Endometrial microvascular endothelial cells (primary cell): ENCODE results near the gene PAPPA. TPM values are rescaled to one million over a fixed set of nuclear protein-coding genes. Genes with fewer than 3 reads are reported as not detected.

Source experiments
- in situ Hi-C: cut with HindIII; loops from 2 replicates; pipeline ENCODE4 v1.10.0; 2017; ENCODE audit warnings: low sequenced_read_pairs, low pct_unique_long_range_greater_than_20kb; ENCODE audit errors: inconsistent ontology term
- total RNA-seq: library from RNA; depleted of rRNA; stranded (reverse); fragments of >200 nt; gene quantifications from one replicate; pipeline ENCODE4 v1.2.3, GENCODE V29; 2015; ENCODE audit errors: inconsistent ontology term

The PAPPA gene
- total RNA-seq, 1 donor from 2014 or later: 0.65 TPM

DNA sequence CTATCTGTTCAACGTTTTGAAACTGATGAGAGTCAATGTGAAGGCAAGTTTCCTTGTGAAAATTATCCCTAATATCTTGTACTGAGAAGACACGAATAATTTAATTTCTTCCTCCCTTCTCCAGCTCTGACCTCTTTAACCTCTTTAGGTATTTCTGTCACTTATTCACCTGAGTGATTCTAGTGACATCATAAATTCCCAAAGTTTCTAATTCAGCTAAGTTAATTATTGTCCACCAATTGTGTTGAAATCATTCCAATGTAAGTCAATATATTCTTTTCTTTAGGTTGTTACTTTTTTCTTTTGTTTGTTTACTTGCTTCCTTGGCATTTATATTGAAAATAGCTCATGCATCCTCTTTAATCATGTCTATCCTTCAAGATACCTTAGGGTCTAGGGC lies 143.8 kb downstream of the PAPPA start:
- in situ Hi-C loops: no loop called here

DNA sequence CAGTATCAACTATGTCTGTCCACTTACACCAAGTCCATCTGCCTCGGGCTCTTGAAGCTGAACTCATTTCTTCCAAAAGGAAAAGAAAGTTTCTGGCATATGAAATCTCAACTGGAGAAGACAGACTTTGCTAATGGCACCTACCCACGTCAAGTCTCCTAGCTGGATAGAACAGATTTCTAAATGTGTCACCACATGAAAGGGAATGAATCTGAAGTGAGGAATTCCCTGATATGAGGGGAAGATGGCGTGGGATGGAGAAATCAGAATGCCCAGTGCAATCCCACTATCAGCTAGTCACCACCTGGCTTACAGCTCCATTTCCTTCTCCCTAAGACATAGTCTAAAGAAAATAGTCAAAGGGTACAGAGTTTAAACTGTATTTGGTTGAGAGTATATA lies 144.7 kb downstream of the PAPPA start:
- in situ Hi-C loops: no loop called here

DNA sequence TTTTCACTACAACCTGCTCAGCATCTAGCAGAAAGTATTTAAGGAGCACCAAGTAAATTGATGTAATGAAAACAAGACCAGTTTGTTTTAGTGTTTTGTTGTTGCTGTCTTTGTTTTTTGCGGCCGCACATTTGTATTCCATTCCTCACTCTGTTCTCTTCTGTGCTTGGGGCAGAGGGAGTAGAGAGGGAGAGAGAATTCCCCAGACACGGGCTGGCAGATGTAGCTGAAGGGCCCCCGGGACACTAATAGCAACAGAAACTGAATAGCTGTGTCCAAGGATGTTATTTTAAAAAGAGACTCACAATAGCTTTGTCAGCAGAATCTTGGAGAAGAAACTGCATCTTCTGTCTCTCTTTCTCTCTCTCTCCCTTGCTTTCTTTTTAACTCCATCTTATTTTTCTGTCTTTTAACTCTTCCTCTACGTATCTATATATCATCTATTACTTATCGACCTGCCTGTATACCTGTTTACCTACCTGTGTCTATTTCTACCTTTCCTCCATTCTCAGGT lies 145.3 kb downstream of the PAPPA start:
- in situ Hi-C loops: no loop called here

DNA sequence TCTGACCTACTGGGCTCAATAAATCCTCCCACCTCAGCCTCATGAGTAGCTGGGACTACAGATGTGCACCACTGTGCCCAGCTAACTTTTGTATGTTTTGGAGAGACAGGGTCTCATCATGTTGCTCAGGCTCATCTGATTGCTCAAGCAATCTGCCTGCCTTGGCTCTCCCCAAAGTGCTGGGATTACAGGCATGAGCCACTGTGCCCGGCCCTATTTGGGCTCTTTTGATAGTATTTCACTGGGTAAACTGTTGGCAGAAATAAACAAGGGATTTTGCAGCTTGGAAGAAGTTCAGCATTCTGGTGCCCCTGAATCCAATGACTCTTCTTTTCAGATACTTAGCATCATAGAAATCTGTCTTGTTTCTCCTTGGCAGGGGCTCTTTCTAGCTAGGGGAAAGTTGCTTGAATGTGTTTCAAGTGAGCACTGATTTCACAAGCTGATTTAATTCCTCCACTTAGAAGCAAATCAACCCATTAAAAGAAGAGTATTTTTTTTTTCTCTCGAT lies 146.8 kb downstream of the PAPPA start:
- in situ Hi-C loops: no loop called here

DNA sequence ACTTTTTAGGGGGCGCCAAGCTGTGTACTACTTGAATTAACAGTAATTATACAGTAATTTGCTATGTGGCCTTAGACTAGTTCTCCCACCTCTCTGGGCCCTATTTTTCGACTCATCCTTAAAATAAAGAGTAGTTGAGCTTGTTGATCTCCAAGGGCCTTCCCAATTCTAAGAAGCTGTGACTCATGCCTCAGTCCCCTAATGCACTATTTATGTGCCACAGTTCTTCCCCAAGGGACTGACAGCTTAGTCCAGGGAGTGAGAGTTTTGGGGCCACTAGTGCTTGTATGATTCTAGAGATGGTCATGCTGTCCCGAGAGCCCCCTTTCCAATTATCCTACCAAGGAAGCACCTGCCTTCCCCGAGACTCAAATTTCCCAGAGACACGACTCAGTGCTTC lies 149.7 kb downstream of the PAPPA start:
- in situ Hi-C loops: no loop called here

DNA sequence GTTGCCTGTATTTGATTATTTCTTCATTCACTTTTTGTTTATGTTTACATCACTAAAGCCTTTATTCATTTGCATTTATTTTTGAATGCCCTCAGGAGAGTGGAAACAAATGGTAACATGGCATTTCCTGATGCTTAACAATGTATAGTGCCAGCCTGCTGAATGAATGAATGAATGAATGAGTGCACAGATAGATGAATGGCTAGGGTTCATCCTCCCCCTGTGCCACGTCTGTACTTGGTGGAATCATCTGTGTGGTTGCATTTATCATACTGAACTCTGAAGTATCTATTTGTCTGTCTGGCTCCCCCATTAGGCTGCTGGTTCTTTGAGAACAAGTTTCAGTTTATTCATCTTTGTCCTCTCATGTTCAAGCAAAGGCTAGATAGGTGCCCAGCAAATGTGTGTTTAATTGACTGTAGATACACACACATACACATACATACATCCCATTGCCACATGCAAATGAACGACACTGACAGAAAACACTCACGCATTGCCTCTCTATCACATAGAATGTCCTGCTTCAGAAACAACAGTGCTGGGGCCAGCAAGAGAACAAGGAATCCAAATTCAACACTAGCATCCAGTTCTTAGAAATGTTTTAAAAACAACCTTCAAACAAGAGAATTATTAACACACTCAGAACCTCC lies 150.4 kb downstream of the PAPPA start:
- in situ Hi-C loops: no loop called here

DNA sequence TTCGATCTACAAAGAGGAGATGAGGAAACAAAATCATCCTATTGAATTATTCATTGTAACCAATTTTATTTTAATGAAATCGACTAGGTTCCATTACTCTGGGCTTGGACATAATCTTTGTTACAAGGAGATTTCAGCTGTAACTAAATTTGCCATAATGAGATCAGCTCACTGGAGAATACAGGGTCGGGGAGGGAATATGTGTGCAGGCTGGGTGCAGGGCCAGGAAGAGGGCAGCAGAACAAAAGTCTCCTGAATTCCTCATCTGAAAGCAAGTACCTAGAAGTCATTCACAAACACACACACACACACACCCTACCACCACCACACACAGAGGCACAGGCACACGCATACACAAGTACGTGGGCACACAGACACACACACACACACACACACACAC lies 151.2 kb downstream of the PAPPA start:
- in situ Hi-C loops: no loop called here

DNA sequence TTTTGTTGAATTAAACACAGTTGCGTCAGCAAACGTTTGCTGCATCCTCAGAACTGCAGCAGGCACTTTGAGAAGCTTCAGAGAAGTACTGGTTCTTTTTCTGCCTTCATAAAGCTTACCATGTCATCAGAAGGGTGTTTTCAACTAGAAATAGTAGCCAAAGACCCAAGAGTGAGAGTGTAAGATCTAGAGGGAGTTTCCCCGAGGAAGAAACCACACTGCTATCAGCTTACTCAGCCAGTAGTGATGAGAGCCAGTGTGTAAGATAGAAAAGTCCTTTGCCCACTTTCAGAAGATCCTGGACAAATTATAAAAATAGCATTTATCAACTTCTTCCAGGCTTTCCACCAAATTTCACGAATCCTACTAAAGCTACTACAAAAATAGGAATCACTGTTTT lies 154.5 kb downstream of the PAPPA start:
- in situ Hi-C loops: no loop called here

DNA sequence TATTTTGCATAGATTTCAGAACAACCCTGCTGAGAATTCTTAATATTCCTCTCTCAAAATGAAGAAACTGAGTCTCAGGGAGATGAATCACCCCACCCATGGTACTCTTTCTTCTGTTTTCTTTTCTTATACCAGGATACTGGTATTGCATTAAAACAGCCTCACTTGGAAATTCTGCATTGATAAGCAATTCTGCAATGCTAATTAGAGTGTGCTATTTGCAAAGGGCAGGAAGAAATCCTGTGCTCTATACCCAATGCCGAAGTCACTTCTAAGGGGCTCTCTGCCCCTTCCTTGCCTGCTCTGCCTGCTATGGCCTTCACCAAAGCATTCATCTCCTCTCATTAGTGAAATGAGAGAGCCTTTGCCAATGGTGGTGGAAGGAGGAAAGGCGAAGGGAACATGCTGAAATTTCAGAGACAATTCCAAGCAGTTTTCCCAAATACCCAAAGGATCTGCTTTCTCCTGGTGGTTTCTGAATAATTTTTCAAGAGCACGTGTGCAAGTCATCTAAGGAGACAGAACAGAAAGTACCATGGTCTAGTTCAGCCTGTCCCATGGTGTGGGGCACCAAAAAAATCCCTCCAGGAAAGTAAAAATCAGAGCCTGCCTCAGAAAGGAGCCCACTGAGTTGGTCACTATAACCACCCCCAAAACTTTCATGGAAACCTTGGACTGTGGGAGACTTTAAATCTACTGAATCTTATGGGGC lies 156.5 kb downstream of the PAPPA start:
- in situ Hi-C loops: no loop called here

DNA sequence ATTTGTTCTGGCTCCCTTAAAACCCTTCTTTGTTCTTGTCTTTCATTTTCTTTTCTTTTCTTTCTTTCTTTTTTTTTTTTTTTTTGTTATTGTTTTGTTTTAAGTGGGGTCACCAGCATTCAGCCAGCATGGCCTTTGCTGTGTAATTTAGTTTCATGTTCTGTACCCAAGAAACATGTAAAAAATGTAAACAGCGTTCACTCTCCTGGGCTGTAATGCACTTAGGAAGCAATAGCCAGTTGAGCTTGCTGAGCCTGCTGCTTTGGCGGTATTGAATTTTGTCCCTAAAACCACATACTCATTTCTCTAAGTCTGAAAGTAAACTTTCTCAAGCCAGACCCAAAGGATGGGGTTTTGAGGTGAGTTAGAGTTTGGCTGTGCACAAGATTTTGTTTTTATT lies 158.6 kb downstream of the PAPPA start:
- in situ Hi-C loops: no loop called here

DNA sequence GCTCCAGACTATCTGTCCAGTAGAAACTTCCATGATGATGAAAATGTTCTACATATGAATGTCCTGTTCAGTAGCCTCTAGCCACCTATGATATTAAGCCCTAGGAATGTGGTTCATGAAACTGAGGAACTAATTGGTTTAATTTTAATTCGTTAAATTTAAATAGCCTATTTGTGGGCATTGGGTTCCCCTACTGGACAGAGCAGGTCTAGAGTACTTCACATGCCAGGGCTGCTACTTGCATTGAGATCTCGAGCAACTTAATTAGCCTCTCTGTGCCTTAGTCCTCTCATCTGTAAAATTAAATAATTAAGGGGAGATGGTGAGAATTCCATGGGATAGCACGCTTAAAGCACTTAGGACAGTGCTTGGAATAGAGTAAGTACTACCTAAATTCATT lies 160.0 kb downstream of the PAPPA start:
- in situ Hi-C loops: no loop called here

DNA sequence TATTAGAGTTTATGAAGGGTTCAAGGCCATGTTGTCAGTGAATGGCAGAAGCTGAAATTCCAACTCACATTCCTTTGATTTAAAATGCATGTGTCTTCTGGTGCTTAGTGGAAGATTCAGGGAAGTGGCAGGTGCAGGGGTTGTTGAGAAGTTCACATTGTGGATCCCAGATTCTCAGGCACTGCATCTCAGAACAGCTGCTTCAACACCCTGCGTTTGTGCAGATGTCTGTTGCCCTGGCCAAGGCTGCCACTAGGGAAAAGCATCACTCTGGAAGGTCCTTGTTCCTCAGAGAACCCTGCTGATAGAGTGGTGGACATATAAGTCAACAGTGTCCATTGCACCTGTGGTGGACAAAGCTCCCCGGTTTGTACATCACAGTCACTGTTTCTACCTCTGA lies 162.7 kb downstream of the PAPPA start:
- in situ Hi-C loops: no loop called here

DNA sequence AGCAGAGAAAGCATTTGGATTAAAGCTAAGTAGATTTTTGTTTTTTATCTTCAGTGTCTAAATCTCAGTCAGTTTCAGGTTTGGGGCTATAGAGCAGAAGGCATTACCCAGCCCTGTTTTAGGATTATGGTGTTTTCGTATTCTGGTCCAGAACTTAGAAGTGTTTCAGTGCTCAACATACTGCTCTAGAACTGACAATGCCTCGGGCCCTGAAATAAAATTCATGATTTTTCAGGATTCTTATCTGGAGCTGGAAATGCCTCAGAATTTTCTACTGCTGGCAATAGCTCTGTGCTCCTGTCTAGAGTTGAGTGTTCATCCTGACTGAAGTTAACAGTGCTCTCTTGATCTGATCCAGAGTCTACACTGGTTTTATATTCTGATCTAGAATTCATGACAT lies 163.9 kb downstream of the PAPPA start:
- in situ Hi-C loops: no loop called here

DNA sequence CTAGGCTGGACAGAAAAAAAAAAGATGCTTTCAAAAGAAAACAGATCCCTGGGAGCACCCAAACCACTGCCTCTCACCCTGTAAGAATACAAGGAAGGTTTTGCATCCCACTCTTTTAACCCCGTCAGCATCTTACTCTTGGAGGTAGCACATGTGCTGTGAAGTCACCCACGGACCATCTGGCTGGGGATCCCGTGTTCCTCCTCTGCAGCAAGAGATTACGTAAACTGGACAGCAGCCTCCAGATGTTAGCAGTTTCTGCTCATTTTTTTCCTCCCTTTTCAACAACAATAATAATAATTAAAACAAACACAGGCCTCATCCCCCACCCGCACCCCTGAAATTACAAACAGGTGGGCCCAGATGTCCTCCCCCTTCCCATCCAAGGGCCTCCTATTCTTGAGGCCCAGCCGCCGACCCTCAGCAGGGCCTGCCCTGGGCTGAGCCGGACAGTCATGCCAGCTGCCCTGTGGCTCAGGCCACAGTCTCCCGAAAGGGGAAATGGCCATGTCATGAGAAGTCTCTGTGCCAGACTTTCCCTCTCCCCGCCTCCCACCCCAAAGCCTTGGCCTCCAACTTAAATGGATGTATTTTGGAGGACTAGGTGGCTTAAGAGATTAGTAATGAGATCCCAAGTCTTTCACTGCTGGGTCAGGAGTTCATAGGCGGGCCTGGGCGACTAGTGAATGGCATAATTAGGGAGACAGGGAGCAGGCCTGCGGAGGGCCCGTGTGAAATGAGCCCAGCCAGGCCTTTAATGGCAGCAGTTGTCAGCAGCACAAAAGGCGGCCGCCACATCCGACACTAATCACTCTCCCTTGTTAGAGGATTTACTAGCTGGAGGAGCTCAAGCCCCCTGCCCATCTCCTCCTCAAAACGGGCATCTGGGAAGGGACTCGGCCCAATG lies 165.1 kb downstream of the PAPPA start:
- in situ Hi-C loops: no loop called here

DNA sequence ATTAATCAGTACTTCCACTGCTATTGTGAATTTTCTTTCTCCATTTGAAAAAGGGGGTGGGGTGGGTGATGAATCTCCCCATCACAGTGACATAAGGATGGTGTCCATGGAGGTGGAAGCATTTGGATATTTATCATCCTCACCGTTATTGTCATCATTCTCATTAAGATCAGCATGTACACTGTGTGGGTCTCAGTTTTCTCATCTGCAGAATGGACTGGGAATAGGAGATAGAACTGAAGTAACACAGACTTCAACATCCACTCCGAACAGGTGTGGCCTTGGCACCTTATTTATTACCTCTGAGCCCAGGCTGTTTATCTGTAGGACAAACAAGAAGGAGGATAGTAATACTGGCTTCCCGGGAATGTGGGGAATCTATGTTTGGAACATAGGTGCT lies 165.9 kb downstream of the PAPPA start:
- in situ Hi-C loops: no loop called here

DNA sequence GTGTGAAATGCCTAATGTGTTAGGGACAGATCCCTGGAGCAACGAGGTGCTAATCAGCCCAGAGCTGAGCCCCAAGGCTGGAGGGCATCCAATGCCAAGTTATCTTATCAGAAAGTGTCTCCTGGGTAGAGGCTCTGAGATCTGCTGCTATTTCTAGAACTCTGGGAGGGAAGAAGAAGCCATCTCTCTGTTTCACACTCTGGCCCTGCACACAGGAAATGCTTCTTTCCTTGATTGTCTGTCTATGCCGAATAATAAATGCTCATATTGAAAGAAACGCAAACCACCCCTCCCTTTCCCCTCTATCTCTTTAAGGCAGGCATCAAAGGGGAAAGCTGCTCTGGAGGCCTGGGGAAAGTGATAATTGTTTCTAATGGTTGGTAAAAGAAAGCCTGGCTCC lies 166.7 kb downstream of the PAPPA start:
- in situ Hi-C loops: no loop called here

DNA sequence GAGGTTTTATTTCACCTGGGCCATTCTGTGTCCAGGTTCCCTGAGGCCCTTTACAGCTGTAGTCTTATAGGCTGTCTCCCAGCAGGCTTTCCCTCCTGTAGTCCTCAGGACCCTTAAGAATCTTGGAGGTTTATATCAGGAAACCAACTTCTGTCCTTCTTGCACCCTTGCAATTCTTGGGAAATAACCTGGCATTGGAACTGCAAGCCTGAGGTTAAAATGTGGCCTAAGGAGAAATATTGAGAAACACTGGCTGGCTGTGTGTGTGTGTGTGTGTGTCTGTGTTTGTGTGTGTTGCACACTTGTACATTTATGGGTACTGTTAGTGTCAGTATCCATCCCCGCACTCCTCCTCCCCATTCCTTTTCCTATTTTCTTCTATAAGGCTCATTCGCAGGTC lies 168.9 kb downstream of the PAPPA start:
- in situ Hi-C loops: no loop called here

DNA sequence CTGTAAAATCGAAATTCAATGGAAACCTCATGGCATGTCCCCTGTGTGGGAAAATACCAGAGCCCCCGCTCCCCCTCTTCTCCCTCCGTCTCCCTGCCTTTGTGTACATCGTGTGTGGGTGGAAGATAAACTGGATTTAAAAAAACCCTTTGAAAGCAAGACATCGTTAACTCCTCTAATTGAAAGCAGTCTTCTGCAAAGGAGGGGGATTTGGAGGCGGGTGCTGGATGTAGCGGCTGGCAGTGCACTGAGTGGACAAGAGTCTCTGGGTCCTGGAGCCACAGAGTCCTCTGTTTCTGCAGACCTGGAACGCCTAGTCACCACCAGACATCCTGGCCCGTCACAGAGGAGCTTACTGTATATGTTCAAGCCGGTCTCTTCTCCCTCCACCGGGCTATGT lies 169.4 kb downstream of the PAPPA start:
- in situ Hi-C loops: no loop called here

DNA sequence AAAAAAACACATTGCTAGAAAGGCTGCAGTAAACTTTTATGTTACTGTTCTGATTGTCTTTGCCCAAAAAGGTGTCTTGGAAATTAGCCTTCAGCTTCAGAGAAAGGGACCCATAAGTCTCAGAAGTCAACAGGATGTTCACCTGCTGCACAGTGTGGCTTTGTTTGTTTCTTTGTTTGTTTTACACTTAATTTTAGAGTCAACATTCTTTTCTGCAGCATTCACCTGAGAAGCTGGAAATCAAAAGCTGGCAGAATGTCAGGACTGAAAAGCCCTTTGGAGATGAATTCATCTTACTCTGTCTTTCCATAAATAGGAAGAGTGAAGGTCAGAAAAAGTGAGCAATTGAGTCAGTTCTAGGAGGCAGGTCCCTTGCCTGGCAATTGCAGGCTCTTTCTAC lies 170.0 kb downstream of the PAPPA start:
- in situ Hi-C loops: no loop called here
